ENCODE data around the gene SMCO2.

DNA sequence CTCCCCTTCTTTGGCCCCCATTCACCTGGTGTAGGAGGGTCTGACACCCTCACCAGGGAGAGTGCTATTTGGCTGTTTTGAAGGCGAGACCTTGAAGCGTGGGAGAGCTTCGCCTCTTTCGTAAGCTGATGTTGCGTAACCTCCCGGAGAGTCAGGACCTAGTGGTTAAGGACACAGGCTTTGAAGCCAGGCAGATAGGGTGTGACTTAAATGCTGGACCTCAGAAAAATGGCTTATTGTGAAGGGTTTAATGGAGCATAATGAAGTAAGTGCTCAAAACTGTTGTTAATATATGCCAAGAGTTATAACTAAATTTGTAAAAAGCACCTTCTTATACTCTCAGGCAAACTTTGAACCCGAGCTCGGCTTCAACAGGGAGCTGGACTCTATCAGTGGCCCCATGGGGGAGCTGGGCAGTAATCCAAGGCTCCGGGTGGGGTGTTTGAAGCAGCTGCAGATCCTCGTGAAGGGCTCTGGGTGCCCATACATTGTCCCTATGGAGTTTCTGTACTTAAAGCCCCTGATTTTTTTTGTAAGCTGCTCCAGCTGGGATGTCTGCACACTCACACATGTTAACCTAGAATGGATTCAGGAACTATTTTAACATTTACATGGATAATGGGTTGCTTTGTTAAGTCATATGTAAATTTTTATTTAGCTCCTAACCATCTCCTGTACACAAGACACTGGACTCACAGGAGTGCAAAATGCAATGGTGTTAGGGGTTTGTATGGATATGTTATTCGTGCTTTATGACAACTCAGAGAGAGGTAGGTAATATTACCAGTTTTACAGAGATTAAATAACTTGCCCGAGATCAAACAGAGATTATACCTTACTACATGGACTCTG is 103.5 kb downstream of the SMCO2 start:
- TF ChIP-seq, protein P1, sequence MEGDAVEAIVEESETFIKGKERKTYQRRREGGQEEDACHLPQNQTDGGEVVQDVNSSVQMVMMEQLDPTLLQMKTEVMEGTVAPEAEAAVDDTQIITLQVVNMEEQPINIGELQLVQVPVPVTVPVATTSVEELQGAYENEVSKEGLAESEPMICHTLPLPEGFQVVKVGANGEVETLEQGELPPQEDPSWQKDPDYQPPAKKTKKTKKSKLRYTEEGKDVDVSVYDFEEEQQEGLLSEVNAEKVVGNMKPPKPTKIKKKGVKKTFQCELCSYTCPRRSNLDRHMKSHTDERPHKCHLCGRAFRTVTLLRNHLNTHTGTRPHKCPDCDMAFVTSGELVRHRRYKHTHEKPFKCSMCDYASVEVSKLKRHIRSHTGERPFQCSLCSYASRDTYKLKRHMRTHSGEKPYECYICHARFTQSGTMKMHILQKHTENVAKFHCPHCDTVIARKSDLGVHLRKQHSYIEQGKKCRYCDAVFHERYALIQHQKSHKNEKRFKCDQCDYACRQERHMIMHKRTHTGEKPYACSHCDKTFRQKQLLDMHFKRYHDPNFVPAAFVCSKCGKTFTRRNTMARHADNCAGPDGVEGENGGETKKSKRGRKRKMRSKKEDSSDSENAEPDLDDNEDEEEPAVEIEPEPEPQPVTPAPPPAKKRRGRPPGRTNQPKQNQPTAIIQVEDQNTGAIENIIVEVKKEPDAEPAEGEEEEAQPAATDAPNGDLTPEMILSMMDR (IDR thresholded peaks at IDR 0.05): no peak
- TF ChIP-seq EP300 (IDR thresholded peaks at IDR 0.05): peak; percentile 44
